Breast epithelium (tissue), 4 donors: ENCODE results near the gene EPB41L1. TPM values are rescaled to one million over a fixed set of nuclear protein-coding genes. Genes with fewer than 3 reads are reported as not detected.

Experiments used
- DNase-seq, 2 donors: peaks; one replicate each; pipeline ENCODE4 v3.0.0-alpha.2; 2019; ENCODE audit warnings: low spot score in 2 of 2
- H3K27ac ChIP-seq, 2 donors: fragments of 200-600 bp; sonication (generic) in 1 of 2; one replicate each; pipeline ENCODE4 v1.5.1; 2016 to 2019; ENCODE audit warnings: mild to moderate bottlenecking in 1 of 2
- H3K27me3 ChIP-seq, 2 donors: fragments of 200-600 bp; sonication (generic) in 1 of 2; one replicate each; pipeline versions ENCODE4 v1.5.1 to v1.6.0; 2017 to 2019; ENCODE audit warnings: control low read depth in 1 of 2, mild to moderate bottlenecking in 1 of 2
- H3K36me3 ChIP-seq: fragments of 200-600 bp; one replicate; pipeline ENCODE4 v1.5.1; 2019
- H3K4me1 ChIP-seq, 2 donors: fragments of 200-600 bp; sonication (generic); one replicate each; pipeline ENCODE4 v1.5.1; 2016 to 2019; ENCODE audit warnings: control low read depth in 1 of 2
- H3K4me3 ChIP-seq, 3 donors: fragments of 200-600 bp; sonication (generic); 1 replicate in 2 of 3; 2 replicates in 1 of 3; pipeline ENCODE4 v1.5.1; 2016 to 2019; ENCODE audit warnings: mild to moderate bottlenecking in 3 of 3, moderate library complexity in 2 of 3
- H3K9me3 ChIP-seq, 2 donors: fragments of 200-600 bp; sonication (generic) in 1 of 2; one replicate each; pipeline ENCODE4 v1.5.1; 2016 to 2019; ENCODE audit warnings: control low read depth in 1 of 2
- CTCF ChIP-seq, 3 donors: fragments of 450-650 bp; IDR thresholded peaks; one replicate each; pipeline ENCODE4 v1.5.1; 2016 to 2017; ENCODE audit warnings: antibody characterized with exemption in 3 of 3, mild to moderate bottlenecking in 3 of 3, moderate library complexity in 3 of 3
- POLR2A ChIP-seq: fragments of 450-650 bp; IDR thresholded peaks from one replicate; pipeline ENCODE4 v1.6.1; 2016; ENCODE audit warnings: antibody characterized with exemption, mild to moderate bottlenecking, moderate library complexity
- POLR2AphosphoS5 ChIP-seq, 3 donors: sonication (generic); formaldehyde crosslinking; IDR thresholded peaks; one replicate each; pipeline ENCODE4 v1.6.1; 2017; ENCODE audit warnings: antibody characterized with exemption in 3 of 3
- intact Hi-C: fragments of 100-400 bp; cut with DNase I; formaldehyde crosslinking; loops from one replicate; pipeline ENCODE4 v1.15.1; 2023; ENCODE audit warnings: low total_unique reads
- total RNA-seq, 3 donors: library from RNA; depleted of rRNA; stranded (reverse); fragments of >200 nt; gene quantifications; one replicate each; pipeline ENCODE4 v1.1.0, GENCODE V29; 2016

EPB41L1 gene
- total RNA-seq, 3 donors from 2014 or later, result 37.0 to 66.4 (median 43.7) TPM

GRCh38 chr20:36279776-36280175, 125.2 kb downstream of the EPB41L1 start:
- no peak overlapping the region for H3K27ac ChIP-seq
- H3K36me3 ChIP-seq, result no peaks in the 10 kb centered on the region
- DNase-seq, result no peak
- H3K9me3 ChIP-seq, result no peaks in the 10 kb centered on the region
- TF ChIP-seq POLR2AphosphoS5 (IDR thresholded peaks at IDR 0.05) (no peak), CTCF (IDR thresholded peaks at IDR 0.05) (no peak), POLR2A (no peak)
- H3K27me3 ChIP-seq, result peaks cover 0 to under 1% of the 10 kb centered on the region in 2 donors
- H3K4me3 ChIP-seq, result no peak overlapping the region
- H3K4me1 ChIP-seq, result no peaks in the 10 kb centered on the region
- intact Hi-C loops, result no loop called here

- DNase-seq, result no peak
- H3K27me3 ChIP-seq, result no peaks in the 10 kb centered on the region
- no peak overlapping the region for H3K4me3 ChIP-seq
- intact Hi-C loops, result no loop called here
- no peaks in the 10 kb centered on the region for H3K36me3 ChIP-seq
- H3K4me1 ChIP-seq, result no peaks in the 10 kb centered on the region
- H3K9me3 ChIP-seq, result no peaks in the 10 kb centered on the region
- H3K27ac ChIP-seq, result no peak overlapping the region
- no peak for TF ChIP-seq CTCF (IDR thresholded peaks at IDR 0.05)
- no peak for TF ChIP-seq POLR2A
These were observed 127.3 kb downstream of the EPB41L1 start for GRCh38 chr20:36281785-36282380.

Other genes with a start within 250 kb of the EPB41L1 start
- 100 to 1,000 TPM in 1 of 3 donors, 10 to 100 TPM in 2; 87.5 to 103 (median 89.6) TPM for gene SCAND1, start 200.2 kb upstream of the EPB41L1 start, total RNA-seq
- gene CNBD2, start 186.2 kb upstream of the EPB41L1 start, total RNA-seq, result 1 to 10 TPM; 2.2 to 6.7 (median 2.3) TPM
- 10 to 100 TPM; 32.1 to 38.5 (median 36.5) TPM for gene AAR2, start 81.7 kb downstream of the EPB41L1 start, total RNA-seq
- gene DLGAP4, start 151.6 kb downstream of the EPB41L1 start, total RNA-seq, result 10 to 100 TPM; 22.0 to 26.9 (median 24.0) TPM